AG10803 (cell line): ENCODE measurements around the gene CHCHD2.
"Not testable (repeated sequence)": the region's sequence is repeated elsewhere in the genome, so short reads cannot be mapped to it uniquely, and the experiment has no call there.

Experiments
- DNase-seq: peaks from one replicate; pipeline ENCODE4 v3.0.0; 2010; ENCODE audit warnings: low read depth
- H3K4me3 ChIP-seq: 2 replicates; pipeline ENCODE4 v1.5.1; 2011; ENCODE audit warnings: mild to moderate bottlenecking, low read length, control low read depth
- CTCF ChIP-seq: conservative IDR thresholded peaks from 2 replicates; pipeline ENCODE4 v1.5.1; 2011; ENCODE audit warnings: mild to moderate bottlenecking, low read length, control low read depth, inconsistent platforms

The CHCHD2 gene

GRCh38 chr7:56078196-56078595 lies 28.1 kb downstream of the CHCHD2 start:
- no peak for DNase-seq
- TF ChIP-seq CTCF: no peak
- H3K4me3 ChIP-seq: no peak overlapping the region

GRCh38 chr7:56077681-56078080 lies 28.6 kb downstream of the CHCHD2 start:
- TF ChIP-seq CTCF: no peak
- H3K4me3 ChIP-seq: no peak overlapping the region
- DNase-seq: no peak

- H3K4me3 ChIP-seq: no peak overlapping the region
- peak; percentile 76 for DNase-seq
- peak; percentile 95 for TF ChIP-seq CTCF
Observed at GRCh38 chr7:56074371-56074791, 31.9 kb downstream of the CHCHD2 start.

- not testable (repeated sequence) for DNase-seq, H3K4me3 ChIP-seq
Observed at GRCh38 chr7:56066376-56066775, 39.9 kb downstream of the CHCHD2 start.

GRCh38 chr7:56063882-56064625 lies 42.2 kb downstream of the CHCHD2 start, which contains the start of gene SUMF2:
Gene SUMF2 (plus strand): TSS chr7:56064286. CDS start chr7:56064312, 26 bp downstream.
- H3K4me3 ChIP-seq: peak within 1 kb of the TSS; percentile 93
- peak; percentile 85 for DNase-seq
- TF ChIP-seq CTCF: peak; percentile 17; the same call in 1 of the 2 replicates

GRCh38 chr7:56063500-56063881 lies 42.8 kb downstream of the CHCHD2 start:
- no peak overlapping the region for H3K4me3 ChIP-seq
- TF ChIP-seq CTCF: no peak
- no peak for DNase-seq

- H3K4me3 ChIP-seq: no peak overlapping the region
- no peak for TF ChIP-seq CTCF
- DNase-seq: peak; percentile 20
Observed at GRCh38 chr7:56062382-56062781, 43.9 kb downstream of the CHCHD2 start.
